Stimulated activated CD8-positive, alpha-beta memory T cell treated with anti-CD3 and anti-CD28 coated beads, Interleukin-15, amount 100 ng/mL, for 4 hours (primary cell): ENCODE data around the gene KMT5C.
A peak's percentile ranks its signal among the peaks of the same experiment; 100 is the strongest.
"Not testable (repeated sequence)": the region's sequence is repeated elsewhere in the genome, so short reads cannot be mapped to it uniquely, and the experiment has no call there.

Experiments
- DNase-seq, 2 donors: peaks; one replicate each; pipeline ENCODE4 v3.0.0-alpha.2; 2020; ENCODE audit warnings: low read depth in 2 of 2

The KMT5C gene

GRCh38 chr19:55316646-55317045 lies 23.0 kb upstream of the KMT5C start:
- DNase-seq = no peak

- DNase-seq = no peak
Observed at GRCh38 chr19:55319785-55320184, 19.9 kb upstream of the KMT5C start.

DNA sequence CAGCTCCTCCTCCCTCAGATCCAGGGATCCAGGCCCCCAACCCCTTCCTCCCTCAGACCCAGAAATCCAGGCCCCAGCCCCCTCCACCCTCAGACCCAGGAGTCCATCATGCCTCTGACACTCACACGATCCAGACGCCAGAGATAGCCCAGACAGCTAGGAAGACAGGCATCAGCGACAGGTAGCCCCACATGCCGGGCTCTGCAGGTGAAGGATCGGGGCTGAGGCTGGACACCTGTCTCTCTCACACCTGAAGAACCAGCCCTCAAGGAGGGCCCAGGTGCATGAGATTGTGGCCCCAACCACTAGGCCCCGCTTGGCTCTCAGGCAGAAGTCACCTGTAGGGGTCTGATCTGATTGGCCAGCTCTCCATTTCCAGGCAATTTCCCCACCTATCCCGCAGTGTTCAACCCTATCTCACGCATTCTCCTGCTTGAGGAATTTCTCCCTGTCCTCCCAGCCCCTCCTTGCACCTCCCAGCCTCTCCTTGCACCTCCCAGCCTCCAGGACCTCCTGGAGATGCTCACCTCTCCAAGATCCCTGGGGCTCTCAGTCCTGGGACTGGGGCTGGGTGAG lies 18.7 kb upstream of the KMT5C start:
- no peak for DNase-seq

GRCh38 chr19:55321466-55322137 lies 18.1 kb upstream of the KMT5C start:
- DNase-seq = no peak

DNA sequence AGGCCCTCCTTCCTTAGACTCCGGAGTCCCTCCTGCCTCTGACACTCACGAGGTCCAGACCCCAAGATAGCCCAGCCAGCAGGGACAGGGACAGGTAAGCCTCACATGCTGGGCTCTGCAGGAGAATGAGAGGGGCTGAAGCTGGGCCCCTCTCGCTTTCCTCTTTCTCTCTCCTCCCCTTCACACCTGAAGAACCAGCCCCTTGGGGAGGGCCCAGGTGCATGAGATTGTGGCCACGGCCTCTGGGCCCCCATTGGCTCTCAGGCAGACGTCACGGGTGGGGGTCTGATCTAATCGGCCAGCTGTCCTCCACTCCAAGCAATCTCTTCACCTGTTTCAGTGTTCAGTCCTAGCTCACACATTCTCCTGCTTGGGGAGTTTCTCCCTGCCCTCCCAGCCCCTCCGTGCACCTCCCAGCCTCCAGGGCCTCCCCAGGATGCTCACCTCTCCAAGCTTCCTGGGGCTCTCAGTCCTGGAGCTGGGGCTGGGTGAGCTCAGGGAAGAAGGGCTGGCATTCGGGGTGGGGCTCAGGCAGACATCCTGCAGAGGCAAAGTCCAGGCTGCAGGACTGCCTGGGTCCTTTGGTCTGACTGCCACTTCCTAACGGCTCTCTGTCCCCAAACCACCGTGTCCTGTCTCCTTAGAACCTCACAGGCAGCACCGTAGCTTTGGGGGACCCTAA lies 17.3 kb upstream of the KMT5C start:
- no peak for DNase-seq

DNA sequence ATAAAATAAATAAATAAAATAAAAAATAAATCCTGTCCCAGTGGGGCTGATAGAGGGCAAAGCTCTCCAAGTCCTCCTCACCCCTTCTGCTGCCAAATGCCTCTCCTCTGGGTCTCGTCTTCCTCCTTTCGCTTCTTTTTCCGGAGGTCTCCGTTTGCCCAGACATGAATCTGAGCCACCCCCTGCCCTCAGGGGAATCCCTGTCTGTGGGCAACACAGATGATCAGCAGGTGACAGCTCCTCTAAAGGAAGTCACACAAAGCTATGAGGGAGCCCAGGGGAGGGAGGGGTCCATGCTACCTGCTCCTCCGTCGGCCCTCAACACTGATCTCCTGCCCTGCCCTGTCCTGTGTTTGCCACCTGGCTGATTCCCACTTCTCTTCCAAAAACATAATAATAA lies 15.0 kb upstream of the KMT5C start:
- DNase-seq = no peak

GRCh38 chr19:55325172-55325571 lies 14.5 kb upstream of the KMT5C start, which contains the start of gene TMEM150B:
Gene TMEM150B, minus strand, starts transcription at chr19:55325341. Its CDS starts 4,305 bp downstream, at chr19:55321036.
- no peak for DNase-seq

GRCh38 chr19:55328774-55329318 lies 10.8 kb upstream of the KMT5C start:
- DNase-seq = not testable (repeated sequence)

GRCh38 chr19:55329791-55330190 lies 9.9 kb upstream of the KMT5C start:
- not testable (repeated sequence) for DNase-seq

GRCh38 chr19:55333870-55334269 lies 5.8 kb upstream of the KMT5C start:
- no peak for DNase-seq

DNA sequence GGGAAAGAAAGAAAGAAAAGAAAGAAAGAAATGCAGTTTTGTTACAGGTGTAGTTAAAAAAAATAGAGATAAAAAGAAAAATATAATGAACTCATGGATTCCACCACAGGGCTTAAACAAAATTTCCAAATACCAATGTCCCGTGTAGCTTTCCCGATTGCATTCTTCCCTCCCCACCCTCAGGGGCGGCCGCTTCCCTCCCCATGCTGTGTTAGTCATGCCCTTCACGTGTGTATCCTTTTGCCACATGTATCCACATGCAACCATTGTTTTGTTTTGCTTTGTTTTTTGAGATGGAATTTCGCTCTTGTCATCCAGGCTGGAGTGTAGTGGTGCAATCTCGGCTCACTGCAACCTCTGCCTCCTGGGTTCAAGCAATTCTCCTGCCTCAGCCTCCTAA lies 3.6 kb upstream of the KMT5C start:
- DNase-seq = no peak

GRCh38 chr19:55339889-55340783 lies 460 bp downstream of the KMT5C start:
- no peak for DNase-seq

GRCh38 chr19:55340784-55341147 lies 1.1 kb downstream of the KMT5C start:
- DNase-seq = no peak

- peak in 1 of 2 donors; percentile 18 for DNase-seq
Observed at GRCh38 chr19:55341171-55341588, 1.5 kb downstream of the KMT5C start.

GRCh38 chr19:55341595-55342531 lies 2.2 kb downstream of the KMT5C start:
- no peak for DNase-seq

DNA sequence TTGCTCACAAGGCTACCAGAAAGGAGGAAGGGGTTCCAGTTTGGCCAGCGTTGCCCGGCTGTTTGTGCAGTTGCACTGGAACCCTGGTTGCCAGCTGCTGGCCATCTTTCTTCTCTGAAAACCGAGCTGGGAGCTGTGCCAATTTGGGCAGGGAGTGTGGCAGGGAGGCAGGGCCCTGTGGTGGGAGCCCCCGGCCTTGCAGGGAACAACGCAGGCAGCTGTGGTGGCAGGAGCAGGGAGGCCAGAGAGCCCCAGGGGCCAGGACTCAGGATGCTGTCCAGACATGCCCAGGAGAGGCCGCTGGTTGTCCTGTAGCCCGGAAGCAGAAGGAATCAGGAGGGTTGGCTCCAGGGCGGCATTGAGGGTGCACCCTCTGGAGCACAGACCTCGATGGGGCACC lies 4.8 kb downstream of the KMT5C start:
- DNase-seq = no peak

GRCh38 chr19:55345101-55345817 lies 5.6 kb downstream of the KMT5C start:
- no peak for DNase-seq

- no peak for DNase-seq
Observed at GRCh38 chr19:55345818-55346724, 6.4 kb downstream of the KMT5C start.
